Superior temporal gyrus (tissue), 1 donor: ENCODE measurements around the gene METTL15.
"Not testable (repeated sequence)": the region's sequence is repeated elsewhere in the genome, so short reads cannot be mapped to it uniquely, and the experiment has no call there.

Experiments
- DNase-seq: peaks from one replicate; pipeline ENCODE4 v3.0.0-alpha.2; 2016; ENCODE audit errors: extremely low spot score

METTL15 gene

DNA sequence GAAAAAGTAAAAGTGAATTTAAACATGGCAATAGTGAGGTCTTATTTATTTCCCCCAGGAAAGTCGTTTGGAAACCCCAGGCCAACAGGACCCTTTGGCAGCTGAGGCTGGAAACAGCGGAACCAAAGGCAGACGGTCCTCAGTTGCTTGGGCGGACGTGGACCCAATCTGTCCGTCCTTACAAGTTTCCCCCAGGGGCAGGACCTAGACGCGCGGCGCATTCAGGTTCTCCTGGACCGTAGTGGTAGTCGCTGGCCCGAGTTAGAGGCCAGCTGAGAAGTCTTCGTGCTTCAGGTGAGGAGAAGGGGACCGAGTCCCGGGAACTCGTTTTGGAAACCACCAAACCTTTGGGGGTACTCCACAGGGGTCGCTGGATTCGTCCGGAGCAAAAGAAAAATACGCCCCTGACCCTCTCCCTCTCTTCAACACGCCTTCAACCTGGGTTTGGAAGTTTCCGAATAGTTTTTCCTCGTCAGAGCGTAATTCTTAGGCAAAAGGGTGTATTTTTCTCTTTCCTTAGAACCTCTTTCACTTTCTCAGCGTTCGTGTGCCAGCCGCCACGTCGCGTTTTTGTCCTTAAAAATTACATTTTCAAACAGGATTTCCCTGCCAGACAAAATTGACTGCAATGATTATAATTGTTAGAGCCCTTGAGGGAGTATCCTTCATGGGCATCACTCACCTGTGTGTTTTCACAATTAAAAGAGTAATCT is 2.1 kb downstream of the METTL15 start:
- peak; percentile 74 for DNase-seq

GRCh38 chr11:28110821-28111200 is 2.6 kb downstream of the METTL15 start:
- no peak for DNase-seq

DNA sequence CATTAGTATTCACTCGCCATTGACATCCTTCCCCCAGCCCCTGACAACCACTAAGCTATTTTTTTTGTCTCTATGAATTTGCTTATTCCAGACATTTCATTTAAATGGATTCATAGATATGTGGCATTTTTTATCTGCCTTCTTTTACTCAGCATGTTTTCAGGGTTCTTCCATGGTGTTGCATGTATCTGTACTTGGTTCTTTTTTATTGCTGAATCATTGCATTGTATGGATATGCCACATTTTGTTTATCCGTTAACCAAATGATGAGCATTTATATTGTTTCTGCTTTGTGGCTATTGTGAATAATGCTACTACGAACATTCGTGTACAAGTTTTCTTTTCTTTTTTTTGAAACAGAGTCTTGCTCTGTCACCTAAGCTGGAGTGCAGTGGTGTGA is 5.9 kb downstream of the METTL15 start:
- no peak for DNase-seq

DNA sequence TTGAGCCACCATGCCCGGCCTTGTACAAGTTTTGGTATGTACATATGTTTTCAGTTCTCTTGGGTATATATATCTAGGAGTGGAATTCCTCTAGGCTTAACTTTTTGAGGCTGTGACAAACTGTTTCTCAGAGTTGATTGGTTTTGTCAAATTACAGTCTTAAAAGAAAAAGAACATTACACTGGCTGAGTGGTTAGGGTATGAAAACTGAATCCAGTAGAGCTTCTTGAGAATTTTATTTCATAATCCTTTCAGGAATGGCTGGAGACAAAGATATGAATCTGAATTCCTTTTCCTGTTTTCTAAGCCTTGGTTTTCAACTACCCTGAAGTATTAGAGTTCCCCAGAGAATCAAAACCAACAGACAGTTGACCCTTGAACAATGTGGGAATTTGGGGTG is 6.5 kb downstream of the METTL15 start:
- no peak for DNase-seq

DNA sequence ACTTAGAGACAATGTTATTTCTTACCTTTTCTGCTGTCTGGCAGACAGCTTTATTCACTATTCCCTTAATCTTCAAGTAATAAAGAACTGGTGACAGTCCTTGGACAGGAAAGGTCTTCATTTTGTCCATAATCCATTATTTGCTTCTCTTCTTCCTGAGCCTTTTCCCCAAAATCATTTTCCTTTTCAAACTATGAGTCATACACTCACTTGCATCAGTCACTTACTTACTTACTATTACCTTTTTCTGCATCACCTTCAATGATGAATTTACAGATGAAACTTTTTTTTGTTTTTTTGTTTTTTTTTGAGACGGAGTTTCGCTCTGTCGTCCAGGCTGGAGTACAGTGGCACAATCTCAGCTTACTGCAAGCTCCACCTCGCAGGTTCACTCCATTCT is 9.5 kb downstream of the METTL15 start:
- DNase-seq: no peak

GRCh38 chr11:28123151-28123581 is 15.0 kb downstream of the METTL15 start:
- no peak for DNase-seq

GRCh38 chr11:28132548-28132947 is 24.4 kb downstream of the METTL15 start:
- no peak for DNase-seq

DNA sequence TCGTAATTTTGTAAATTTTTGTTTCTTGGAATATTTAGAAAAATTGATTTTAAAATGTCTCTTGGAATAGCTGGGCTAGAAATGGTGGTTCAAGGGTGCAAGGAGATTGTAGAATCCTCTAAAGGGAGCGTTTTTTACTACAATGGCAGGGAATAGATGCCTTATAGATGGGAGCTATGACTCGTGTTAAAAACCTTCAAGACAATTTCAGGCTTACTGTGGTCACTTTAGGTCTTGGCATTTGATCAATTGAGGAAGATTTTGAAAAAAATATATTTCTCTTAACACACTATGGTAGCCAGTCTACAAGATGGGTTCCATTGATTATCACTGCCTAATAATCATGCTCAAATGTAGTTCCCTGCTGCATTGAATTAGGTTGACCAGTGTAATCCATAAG is 25.0 kb downstream of the METTL15 start:
- DNase-seq: no peak

GRCh38 chr11:28136157-28136556 is 28.0 kb downstream of the METTL15 start:
- not testable (repeated sequence) for DNase-seq

GRCh38 chr11:28137366-28137765 is 29.2 kb downstream of the METTL15 start:
- DNase-seq: no peak

- no peak for DNase-seq
These were observed 29.6 kb downstream of the METTL15 start for GRCh38 chr11:28137832-28138231.

DNA sequence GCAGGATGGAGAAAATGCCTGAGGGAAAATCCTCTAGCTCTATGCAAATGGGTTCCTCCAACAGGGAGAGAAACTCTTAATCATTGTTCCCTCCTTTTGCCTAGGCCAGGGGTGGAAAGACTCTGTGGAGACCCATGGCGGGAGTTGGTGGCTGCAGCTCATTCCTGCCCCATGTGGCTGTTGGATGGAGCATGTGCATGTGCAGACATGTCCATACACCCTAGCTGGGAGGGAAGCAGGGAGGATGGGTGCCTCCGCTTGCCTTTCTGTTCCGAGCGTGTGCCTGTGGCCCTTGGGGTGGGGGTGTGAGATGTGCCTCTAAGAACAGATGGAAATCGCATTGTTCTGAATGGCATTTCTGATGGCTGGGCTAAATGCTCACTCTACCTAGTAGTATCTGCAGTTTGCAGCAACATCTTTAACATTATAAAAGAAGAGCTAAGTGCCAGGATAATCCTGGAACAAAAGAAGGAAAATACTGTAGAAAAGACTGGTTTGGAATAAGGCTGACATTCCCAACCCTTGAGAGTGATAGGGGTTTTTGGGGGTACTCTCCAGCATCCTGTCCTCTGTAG is 31.7 kb downstream of the METTL15 start:
- DNase-seq: no peak

DNA sequence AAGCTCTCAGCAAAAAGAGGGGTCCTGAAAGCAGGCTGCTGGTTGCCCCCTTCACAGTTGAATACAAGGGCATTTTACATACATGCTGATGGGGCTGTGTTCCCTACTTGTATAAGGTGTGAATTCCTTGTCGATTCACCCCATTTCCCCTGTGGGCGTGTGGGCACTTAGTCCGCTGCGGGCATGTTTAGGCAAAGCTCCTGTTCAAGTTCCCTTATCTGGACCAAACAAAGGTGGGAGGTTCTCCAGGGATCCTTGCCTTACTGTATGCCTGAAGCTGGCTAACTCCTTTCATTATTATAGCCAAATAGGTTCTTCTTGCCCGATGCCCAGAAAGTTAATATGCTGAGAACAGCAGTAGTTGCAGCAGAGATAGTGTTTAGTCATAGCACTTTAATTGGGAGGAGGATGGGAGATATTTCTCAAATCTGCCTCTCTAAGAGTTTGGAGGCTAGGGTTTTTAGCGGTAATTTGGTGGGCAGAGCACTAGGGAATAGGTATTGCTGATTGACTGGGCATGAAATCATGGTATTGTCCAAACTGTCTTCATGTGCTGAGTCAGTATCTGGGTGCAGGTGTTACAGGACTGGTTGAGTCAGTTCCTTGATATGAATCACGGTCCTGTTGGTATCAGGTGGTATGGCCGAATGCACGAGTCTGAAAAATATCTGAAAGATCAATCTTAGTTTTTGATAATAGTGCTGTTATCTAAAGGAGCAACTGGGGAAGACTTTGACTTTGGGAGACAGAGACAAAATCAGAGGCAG is 32.7 kb downstream of the METTL15 start:
- DNase-seq: no peak

GRCh38 chr11:28142724-28143123 is 34.5 kb downstream of the METTL15 start:
- DNase-seq: no peak

DNA sequence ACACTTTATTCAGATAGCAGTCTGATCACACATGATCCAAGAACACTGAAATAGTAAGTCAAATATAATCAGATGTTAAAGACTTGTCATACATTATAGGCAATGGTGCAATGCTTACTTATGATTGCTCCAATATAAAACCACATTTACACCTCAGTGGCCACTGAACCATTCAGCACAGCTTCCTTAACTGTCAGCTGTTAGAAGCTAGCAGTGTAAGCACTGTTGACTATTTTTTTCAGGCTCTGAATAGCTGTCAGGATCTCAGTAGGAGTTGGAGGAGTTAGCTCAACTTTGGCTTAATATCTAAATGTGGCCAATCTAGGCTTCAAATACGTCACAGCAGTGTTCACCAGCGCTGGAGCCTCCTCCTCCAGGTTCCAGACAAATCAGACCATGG is 36.6 kb downstream of the METTL15 start:
- no peak for DNase-seq

DNA sequence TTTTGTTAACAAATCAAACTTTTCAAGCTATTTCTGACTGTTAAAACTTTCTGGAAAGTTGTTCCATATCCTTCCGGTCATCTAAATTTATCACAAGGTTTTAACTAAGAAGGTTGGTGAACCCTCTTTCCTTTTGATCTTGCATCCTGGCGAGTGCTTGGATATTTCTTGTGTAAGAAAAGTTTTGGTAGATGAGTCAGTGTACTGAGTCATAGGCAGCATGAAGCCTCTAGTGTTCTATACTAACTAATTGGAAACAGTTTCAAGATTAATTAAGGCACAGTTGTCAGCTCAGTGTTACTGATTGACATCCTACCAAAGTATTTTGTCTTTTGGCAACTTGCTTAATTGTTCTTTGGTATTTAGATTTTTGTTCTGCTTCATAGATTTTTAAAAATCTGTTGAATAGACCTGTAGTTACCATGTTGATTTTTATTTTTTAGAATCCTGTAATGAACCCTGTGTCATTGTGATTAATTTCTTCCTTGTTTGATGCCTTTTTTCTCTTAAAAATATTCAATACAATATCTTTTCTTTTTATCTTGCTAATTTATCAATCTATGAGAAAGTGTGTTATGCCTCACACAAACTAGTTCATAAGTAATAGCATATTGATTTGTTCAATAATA is 38.0 kb downstream of the METTL15 start:
- DNase-seq: no peak

GRCh38 chr11:28152743-28153142 is 44.6 kb downstream of the METTL15 start:
- no peak for DNase-seq

DNA sequence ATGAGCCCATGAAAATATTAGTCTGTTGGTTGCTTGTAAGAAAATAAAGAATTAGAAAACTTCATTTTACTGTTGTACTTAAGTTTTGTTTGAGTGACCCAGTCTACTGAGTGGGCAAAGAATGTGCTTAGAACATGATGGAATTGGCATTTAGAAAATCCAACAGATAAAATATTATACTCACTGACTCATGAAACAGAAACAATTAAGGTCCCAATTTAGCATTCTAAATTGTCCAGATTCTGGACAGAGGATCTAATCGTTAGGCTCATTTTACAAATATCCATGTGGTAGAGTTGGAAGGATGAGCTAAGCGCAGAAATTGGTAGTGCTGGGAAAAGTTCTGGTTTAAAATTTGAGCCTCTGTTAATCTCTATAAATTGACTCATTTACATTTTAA is 45.4 kb downstream of the METTL15 start:
- DNase-seq: no peak

DNA sequence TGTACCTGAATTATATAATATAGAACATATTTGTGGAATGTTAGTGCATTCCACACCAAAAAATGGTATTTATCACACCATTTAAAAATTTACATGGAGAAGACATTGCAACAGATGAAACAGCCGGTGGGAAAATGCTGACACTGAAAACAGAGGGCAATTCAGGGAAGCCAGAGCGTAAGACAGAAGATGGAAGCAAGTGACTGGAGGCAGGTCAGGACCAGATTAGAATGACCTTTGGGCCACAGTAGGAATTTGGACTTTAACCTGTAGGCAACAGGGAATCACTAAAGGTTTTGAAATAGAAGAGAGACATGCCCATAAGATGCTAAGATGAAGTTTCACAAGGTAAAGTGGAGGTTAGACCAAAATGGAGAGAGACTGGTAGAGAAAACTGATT is 60.5 kb downstream of the METTL15 start:
- no peak for DNase-seq

- no peak for DNase-seq
These were observed 61.6 kb downstream of the METTL15 start for GRCh38 chr11:28169816-28170215.

DNA sequence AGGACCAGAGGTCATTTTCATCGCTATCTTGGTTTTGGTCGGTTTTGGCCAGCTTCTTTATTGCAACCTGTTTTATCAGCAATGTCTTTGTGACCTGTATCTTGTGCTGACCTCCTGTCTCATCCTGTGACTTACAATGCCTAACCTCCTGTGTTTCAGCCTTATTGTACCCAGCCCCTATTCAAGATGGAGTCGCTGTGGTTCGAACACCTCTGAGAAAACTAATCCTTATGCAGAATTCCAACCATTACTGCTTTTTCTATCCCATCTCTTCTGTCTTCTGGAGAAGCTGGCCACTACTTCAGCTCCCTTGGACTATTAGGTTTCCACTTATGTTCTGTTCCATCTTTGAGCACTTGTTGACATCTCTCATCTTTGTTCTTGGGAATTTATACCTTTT is 62.6 kb downstream of the METTL15 start:
- no peak for DNase-seq

GRCh38 chr11:28176351-28176750 is 68.2 kb downstream of the METTL15 start:
- no peak for DNase-seq

GRCh38 chr11:28195449-28195848 is 87.3 kb downstream of the METTL15 start:
- no peak for DNase-seq
